ENCODE data around the gene TTC38.

Gene TTC38

GRCh38 chr22:46317646-46318045, 49.8 kb downstream of the TTC38 start:
- TF ChIP-seq CTCF (IDR thresholded peaks at IDR 0.05; ENCODE audit: extremely low read depth, missing control alignments), result no peak
- DNase-seq (ENCODE audit: low spot score), result no peak

- DNase-seq (ENCODE audit: low spot score), result no peak
- no peak for TF ChIP-seq CTCF (IDR thresholded peaks at IDR 0.05; ENCODE audit: extremely low read depth, missing control alignments)
Observed at GRCh38 chr22:46318576-46318975, 50.8 kb downstream of the TTC38 start.

GRCh38 chr22:46319319-46319718, 51.5 kb downstream of the TTC38 start:
- DNase-seq (ENCODE audit: low spot score), result no peak
- no peak for TF ChIP-seq CTCF (IDR thresholded peaks at IDR 0.05; ENCODE audit: extremely low read depth, missing control alignments)

GRCh38 chr22:46320166-46320710, 52.4 kb downstream of the TTC38 start:
- DNase-seq (ENCODE audit: low spot score), result no peak
- TF ChIP-seq CTCF (IDR thresholded peaks at IDR 0.05; ENCODE audit: extremely low read depth, missing control alignments), result no peak

- no peak for TF ChIP-seq CTCF (IDR thresholded peaks at IDR 0.05; ENCODE audit: extremely low read depth, missing control alignments)
- no peak for DNase-seq (ENCODE audit: low spot score)
Observed at GRCh38 chr22:46320716-46321386, 53.0 kb downstream of the TTC38 start.

- TF ChIP-seq CTCF (IDR thresholded peaks at IDR 0.05; ENCODE audit: extremely low read depth, missing control alignments), result no peak
- no peak for DNase-seq (ENCODE audit: low spot score)
Observed at GRCh38 chr22:46322711-46323110, 54.9 kb downstream of the TTC38 start.

GRCh38 chr22:46323162-46323561, 55.4 kb downstream of the TTC38 start:
- no peak for TF ChIP-seq CTCF (IDR thresholded peaks at IDR 0.05; ENCODE audit: extremely low read depth, missing control alignments)
- no peak for DNase-seq (ENCODE audit: low spot score)
